Fibroblast of upper back skin (primary cell): ENCODE measurements around the gene FARP2.
"Not testable (repeated sequence)": the region's sequence is repeated elsewhere in the genome, so short reads cannot be mapped to it uniquely, and the experiment has no call there.

Experiments used
- DNase-seq: peaks from one replicate; pipeline ENCODE4 v3.0.0-alpha.2; 2013

The FARP2 gene, protein sequence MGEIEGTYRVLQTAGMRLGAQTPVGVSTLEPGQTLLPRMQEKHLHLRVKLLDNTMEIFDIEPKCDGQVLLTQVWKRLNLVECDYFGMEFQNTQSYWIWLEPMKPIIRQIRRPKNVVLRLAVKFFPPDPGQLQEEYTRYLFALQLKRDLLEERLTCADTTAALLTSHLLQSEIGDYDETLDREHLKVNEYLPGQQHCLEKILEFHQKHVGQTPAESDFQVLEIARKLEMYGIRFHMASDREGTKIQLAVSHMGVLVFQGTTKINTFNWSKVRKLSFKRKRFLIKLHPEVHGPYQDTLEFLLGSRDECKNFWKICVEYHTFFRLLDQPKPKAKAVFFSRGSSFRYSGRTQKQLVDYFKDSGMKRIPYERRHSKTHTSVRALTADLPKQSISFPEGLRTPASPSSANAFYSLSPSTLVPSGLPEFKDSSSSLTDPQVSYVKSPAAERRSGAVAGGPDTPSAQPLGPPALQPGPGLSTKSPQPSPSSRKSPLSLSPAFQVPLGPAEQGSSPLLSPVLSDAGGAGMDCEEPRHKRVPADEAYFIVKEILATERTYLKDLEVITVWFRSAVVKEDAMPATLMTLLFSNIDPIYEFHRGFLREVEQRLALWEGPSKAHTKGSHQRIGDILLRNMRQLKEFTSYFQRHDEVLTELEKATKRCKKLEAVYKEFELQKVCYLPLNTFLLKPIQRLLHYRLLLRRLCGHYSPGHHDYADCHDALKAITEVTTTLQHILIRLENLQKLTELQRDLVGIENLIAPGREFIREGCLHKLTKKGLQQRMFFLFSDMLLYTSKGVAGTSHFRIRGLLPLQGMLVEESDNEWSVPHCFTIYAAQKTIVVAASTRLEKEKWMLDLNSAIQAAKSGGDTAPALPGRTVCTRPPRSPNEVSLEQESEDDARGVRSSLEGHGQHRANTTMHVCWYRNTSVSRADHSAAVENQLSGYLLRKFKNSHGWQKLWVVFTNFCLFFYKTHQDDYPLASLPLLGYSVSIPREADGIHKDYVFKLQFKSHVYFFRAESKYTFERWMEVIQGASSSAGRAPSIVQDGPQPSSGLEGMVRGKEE

DNA sequence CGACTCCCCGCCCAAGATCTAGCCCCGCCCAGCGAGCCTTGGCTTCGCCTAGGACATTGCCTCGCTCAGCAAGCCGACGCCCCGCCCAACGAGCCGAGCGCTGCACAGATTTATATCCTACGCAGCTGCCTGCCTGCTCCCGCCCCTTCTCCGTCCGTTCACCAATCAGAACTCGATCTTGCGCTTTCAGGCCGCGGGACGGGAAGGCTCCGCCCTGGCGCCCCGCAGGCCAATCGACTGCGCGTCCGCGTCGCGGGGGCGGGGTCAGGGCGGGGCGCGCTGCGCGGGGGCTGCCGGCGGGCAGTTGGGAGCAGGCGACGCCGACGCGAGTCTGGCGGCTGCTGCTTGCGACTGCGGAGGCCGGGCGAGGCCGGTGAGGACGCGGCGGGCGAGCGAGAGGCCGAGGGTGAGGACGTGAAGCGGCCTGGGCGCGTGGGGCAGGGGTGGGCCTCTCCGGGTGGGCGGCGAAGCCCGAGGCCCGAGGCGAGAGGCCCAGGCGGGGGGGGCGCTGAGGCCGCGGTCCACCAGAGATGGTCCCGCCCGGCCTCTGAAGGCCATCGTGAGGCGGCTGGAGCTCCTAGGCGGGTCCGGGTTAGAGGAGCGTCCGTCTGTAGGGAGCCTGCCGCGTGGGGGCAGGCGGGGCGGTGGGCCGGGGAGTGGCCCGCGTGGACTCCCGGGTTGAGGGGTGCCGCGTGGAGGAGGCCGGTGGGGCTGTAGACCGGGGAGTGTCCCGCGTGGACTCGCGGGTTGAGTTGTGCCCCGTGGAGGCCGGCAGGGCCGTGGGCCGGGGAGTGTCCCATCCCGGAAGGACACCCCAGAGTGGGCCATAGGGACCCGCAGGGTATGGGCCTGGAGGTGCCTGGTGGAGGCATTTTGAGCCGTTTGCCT, at the start of gene FARP2:
FARP2 (plus strand) TSS at position 303 of the 888 bp plus-strand sequence. CDS start 16,823 bp downstream, outside the sequence.
- peak; percentile 99 for DNase-seq

DNA sequence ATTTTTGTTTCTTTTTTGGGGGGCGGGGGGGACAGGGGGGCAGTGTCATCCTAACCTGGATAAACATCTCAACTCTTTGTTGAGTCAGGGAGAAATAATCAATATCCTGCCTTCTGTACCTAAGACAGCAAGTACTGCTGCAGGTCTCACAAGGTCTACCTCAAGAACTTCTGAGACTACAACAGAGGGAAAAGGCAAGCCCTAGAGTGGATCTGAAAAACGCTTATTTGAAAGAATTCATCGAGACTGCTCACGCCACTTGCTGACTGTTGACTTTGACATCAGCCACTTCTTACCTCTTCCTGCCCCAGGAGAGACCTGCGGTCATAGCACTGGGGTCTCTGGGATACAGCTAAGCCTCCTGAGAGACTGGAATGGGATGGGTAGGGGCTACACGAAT, 49.0 kb upstream of the FARP2 start:
- no peak for DNase-seq

DNA sequence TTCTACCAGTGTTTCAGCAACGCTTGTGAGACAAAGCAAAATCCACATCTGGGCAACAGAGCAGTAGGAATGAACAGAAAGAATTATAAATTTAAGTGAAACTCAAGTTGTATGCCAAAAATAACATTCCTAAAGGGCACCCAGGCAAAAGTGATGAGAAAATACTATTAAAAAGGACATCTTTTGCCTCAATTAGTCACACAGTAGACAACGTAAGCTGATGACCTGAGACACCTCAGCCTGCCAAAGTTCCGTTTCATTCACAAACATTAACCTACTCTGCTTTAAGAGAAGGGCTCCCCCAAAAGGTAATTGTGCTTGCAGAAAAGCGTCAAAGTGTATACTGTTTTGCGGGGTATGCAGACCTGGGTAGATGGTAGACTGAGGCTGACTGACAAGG, 47.8 kb upstream of the FARP2 start:
- DNase-seq: peak; percentile 13

DNA sequence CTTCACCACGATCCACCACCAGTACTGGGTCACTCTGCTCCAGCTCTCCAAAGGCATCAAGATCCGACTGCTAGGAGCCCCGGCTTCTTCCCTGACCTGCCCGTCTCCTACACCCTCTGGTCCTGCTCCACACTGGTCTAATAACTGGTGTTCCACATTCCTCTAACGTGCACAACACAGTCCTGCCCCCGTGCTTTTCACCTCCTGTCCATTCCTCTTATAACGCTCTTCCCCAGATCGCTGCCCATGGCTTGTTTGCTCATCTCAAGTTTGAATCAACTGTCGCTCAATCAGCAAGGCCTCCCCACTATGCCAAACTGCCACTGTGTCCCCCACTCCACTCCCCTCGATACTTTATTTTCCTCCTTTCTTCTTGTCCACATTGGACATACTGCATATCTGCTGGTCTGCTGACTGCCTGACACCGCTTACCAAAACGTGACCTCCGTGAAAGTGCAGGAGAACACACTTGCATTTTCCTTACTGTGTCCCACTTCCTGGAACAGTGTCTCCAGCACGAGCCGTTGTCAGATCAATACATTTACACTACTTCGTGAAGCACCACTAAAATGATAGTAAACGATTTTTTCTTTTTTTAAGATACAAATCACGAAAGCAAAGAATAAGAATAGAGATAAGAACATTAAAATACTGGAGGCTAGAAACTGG, 47.1 kb upstream of the FARP2 start:
- no peak for DNase-seq

DNA sequence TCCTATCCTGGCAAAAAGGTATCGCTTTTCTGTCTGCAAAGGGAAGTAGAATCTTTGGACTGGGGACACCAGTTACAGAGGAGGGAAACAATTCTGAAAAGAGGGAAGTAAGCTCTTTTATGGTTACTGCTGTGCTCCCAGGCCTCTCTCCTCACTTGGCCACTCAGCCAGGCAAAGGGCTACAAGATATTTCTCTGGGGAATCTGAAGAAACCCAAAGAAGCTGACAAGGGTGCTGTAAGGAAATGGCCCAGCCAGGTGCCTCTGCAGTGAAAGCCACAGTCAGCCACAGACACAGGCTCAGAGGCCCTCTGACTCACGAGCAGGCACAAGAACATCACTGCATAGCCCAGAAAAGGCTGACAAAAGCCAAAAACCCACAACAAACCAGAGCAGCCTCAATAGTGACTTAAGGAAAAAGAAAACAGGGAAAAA, 46.4 kb upstream of the FARP2 start:
- peak; percentile 48 for DNase-seq

DNA sequence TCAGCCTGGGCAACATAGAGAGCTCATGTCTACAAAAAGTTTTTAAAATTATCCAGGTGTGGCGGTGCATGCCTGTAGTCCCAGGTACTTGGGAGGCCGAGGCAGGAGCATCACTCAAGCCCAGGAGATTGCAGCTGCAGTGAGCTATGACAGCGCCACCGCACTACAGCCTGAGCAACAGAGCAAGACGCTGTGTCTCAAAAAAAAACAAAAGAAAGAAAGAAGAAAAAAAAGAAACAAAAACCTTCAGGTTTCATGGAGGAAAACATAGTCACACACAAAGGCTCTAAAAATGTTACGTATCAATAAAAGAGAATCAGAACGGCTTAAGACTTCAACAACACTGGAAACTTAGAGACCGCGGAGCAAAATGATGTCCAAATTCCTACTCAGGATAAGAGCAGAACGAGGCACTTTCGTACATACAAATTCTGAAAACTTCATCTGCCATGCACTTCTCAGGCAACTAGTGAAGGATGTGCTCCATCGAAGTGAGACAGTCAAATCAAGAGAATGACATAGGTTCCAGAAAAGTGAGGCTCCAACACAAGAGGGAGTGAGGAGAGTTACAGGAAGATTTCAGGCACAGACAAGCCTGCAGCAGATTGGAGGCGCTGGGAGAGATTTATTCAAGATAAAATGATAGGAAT, 45.0 kb upstream of the FARP2 start:
- no peak for DNase-seq

DNA sequence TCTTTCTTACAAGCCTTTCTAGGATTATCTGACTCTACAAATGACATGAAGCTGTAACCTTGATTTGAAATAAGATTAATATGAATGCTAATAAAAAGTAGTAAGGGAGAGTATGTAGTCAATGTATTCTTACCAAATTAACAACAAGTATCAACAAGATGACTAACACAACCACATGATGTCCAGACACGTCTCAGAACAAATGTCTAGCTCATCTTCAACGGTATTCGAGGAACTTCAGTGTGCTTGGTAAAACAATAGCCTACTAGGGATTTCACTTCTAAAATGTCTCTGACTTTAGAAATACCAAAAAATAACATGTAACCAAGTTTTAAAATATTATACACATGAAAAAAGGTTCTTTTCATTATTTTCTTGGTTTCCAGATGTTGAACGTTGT, 44.0 kb upstream of the FARP2 start:
- DNase-seq: peak; percentile 35

DNA sequence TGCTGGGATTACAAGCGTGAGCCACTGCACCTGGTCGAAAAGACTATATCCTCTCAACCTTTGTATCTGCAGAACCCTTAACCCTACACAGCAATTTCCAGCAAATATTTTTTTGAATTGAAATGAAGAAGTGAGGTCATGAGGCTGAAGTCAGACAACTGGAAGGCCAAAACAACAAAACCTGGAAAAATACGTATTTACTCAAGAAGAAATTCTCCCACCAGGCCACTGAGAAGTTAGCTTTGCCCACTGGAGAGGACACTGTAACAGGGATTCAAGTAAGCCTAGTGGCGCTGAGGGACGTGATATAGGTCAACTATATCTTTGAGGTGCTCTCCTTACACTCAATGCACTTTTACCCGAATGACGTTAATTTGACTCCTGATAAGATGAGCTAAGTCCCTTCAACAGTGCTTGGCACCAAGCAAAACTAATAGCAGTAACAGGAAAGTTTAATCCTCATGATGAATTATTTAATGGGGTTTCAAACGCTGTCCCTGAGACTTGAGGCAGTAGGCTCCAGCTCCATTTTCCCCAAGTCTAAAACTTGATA, 42.5 kb upstream of the FARP2 start:
- DNase-seq: no peak

DNA sequence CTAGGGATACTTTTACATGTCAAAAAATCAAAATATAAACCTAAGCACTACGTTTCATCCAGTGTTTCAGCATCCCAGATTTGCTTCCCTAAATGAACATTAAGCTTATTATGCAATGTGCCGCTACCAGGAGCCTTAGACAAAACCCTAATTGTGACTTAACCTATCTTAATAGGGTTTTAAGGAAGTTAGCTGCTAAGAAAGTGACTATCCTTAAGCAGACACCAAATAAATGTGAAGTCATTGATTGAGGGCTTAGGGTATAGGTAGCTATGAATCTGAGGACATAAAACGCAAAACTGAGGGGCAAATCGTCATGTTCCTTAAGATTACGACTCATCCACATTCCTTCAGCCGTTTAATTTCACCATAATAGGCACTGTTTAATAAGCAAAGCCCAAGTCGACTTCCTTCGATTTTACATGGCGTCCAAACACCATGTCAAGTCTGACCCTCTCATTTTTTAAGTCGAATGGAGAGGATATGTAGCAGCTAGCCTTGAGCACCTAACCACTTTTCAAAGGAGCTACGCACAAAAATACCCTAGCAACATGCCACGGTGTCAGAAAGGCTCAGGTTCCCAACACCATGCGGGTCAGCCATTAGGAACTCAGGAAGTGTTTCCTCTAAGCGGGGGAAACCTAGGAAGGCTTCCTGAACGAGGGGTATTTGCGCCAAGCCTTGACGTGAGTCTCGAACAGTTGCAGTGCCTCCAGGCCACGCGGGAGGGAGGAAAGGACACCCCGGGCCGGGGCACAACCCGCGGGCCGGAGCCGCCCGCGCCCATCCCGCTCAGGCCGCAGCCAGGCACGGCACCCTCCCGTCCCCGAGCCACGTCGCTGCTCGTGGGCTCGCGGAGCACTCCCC, 41.6 kb upstream of the FARP2 start:
- peak; percentile 37 for DNase-seq

DNA sequence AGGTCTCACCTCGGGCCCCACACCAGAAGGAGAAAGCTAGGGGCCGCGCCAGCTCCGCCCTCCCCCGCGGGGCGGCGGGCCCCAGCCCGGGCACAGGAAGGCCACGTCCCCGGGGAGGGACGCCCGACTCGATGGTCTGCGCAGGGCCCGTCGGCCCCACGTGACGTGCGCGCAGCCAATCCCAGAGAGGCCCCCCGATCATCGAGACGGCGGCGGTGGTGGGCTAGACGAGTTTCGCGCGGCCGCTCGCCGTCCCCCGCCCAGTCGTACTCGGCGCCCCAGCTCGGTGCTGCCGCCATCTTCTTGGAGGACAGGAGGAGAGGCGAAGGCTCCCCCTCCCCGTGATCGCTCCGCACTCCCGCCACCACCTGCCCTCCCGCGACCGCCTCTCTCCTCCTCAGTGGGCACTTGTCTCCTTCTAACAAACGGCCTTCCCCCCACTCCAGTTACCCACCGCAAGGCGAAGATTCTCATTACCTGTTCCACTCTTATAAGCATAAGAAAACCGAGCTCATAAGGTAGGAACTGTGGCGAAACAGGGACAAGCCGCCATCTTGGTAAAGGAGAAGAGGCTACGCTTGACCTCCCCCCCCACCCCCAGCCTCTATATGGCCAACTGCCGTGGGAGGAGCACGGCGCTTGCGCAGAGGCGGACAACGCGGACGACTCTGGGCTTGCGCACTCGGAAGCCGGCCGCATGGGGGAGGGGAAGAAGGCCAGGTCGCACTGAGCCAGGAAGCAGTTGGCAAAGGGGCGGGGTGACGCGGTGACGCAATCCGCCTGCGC, 40.8 kb upstream of the FARP2 start, which contains the start of gene HDLBP:
HDLBP (minus strand) TSS at position 580 of the 786 bp plus-strand sequence. CDS start 48,803 bp downstream, outside the sequence.
- peak; percentile 99 for DNase-seq

DNA sequence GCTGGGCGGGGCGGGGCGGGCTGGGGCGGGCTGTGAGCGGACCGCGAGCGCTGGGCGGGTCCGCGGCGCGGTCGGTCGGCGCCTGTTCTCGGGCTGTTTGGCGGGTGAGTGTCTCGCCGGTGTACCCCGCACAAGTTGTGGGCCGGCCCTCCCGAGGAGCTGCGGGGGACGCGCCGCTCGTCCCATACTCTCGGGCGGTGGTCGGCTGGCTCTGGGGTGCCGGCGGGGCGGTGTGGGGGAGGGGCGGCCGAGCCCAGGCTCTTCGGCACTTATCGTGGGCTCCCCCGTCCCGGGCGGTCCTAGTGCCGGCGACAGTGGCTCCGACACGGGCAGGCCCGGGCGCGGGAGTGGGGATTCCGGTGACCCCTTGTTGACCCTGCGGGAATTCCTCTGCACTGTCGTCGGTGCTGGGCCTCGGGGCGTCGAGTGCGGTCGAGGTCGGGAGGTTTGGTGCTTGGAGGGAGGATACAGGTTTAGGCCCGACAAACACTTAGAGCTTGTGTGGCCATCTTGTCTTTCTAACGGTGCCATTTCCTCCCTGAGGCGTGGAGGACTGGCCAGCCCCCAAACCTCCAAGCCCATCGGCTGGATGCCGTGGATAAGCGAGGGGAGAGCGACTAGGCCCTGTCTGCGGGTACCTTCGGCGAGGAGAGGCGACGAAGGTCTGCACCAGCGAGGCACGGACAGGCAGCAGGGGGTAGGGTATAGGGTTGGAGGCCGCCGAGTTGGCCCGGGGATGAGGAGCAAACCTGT, 40.0 kb upstream of the FARP2 start, which contains the start of gene SEPTIN2:
SEPTIN2 (plus strand) TSS at position 47 of the 753 bp plus-strand sequence. CDS start 8,308 bp downstream, outside the sequence.
- DNase-seq: peak; percentile 56

DNA sequence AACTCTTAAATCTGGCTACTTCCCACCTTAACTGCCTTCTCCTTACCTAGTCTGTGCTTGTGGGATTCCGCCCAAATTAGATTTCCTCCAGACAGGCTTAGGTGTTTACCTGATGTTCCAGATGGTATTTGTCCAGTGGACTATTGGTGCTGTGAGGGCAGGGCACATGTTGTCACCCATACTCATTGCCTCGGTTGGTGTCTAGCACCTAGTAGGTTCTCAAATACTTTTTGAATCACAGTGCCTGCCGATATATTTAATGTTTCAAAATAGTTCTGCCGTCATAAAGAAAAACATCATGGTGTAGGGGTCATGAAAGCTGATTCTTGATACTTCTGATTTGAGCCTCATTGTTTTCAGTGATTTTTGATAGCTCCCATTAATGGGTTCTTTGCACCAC, 39.3 kb upstream of the FARP2 start:
- DNase-seq: no peak

DNA sequence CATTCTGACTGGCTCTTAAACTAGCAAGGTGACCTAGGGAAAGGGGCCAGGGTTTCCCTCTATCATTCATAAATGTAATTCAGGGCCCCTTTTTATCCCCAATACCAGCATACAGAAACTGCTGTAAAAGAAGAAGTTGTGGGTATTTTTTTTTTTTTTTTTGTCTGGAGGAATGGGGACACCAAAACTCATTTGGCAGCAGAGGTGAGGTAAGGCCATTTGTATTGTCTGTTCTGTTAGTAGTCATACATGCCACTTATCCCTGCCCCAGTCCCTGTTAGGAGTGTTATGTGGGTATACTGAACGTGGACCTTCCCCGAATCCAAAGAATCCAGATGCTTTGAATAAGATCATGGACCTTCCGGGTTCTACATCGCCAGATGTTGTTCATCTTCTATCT, 38.7 kb upstream of the FARP2 start:
- DNase-seq: no peak

DNA sequence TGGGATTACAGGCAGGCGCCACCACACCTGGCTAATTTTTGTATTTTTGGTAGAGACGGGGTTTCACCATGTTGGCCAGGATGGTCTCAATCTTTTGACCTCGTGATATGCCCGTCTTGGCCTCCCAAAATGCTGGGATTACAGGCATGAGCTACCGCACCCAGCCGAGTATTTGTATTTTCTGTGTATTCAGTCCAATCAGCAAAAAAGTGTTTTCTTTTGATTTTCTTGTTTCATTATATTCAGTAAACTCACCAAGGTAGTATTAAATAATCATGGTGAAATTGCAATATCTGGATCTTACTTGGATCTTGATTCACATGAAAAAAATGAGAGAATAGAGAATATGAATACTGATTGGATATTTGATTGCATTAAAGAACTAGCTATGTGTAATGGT, 37.3 kb upstream of the FARP2 start:
- not testable (repeated sequence) for DNase-seq

DNA sequence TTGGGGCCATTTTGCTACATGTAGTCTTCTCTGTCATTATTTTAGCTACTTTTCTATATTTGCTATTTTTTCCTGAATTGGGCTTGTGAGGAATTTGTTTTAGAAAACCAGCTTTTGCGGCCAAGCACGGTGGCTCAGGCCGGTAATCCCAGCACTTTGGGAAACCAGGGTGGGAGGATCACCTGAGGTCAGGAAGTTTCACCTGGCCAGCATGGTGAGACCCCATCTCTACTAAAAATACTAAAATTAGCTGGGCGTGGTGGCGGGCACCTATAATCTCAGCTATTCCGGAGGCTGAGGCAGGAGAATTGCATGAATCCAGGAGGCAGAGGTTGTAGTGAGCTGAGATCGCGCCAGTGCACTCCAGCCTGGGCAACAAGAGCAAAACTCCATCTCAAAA, 35.7 kb upstream of the FARP2 start:
- DNase-seq: no peak

DNA sequence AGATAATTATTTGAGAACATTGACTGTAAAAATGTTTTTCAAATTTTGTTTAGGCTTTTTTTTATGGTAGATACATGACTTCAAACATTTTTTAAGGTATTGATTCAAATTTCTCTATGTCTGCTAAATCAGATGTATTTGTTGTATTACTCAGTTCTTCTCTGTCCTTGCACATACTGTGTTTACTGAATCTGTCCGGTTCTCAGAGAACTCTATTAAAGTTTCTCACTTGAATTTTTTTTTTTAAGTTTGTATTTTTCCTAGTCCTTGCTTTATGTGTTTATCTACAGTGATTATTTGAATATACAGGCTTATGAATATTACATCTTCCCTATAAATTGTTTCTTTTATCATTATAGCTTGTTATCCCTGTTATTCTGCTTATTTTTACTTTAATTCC, 35.1 kb upstream of the FARP2 start:
- DNase-seq: no peak

DNA sequence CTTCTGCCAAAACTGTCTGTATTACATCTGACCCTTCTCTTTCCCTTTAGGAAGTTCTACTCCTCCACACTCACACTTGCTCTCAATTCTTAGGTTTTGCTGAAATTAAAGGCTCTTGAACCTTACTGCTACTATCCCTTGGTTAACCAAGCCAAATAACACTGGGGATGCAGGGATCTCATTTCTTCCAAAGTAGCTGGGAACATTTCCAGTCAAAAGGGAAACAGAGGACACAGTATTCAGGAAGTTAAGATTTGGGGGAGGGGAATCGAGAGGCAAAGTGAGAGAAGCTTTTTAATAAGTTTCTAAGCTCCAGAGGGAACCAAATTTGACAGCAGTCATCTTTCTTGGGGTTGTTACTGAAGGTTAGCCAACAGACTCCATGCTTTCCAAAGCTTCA, 34.2 kb upstream of the FARP2 start:
- DNase-seq: no peak

DNA sequence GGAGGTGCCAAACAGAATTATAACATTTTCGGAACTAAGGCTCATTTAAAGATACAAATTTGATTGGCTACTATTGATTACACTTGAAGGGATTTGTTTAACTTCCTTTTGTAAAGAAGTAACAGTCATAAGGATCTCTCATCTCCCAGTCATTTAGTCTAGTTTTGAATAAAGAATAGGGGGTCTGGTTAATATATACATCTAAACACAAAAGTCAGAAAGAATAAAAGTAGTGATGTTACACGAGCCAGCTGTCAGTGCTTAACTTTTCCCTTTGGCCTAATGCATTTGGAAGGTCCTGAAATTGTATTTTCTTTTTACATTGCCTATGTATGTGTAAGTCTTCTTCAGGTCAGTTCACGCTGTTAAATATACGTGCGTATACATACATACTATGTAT, 32.3 kb upstream of the FARP2 start:
- no peak for DNase-seq
